ENCODE results near the gene GJD3.

The GJD3 gene

DNA sequence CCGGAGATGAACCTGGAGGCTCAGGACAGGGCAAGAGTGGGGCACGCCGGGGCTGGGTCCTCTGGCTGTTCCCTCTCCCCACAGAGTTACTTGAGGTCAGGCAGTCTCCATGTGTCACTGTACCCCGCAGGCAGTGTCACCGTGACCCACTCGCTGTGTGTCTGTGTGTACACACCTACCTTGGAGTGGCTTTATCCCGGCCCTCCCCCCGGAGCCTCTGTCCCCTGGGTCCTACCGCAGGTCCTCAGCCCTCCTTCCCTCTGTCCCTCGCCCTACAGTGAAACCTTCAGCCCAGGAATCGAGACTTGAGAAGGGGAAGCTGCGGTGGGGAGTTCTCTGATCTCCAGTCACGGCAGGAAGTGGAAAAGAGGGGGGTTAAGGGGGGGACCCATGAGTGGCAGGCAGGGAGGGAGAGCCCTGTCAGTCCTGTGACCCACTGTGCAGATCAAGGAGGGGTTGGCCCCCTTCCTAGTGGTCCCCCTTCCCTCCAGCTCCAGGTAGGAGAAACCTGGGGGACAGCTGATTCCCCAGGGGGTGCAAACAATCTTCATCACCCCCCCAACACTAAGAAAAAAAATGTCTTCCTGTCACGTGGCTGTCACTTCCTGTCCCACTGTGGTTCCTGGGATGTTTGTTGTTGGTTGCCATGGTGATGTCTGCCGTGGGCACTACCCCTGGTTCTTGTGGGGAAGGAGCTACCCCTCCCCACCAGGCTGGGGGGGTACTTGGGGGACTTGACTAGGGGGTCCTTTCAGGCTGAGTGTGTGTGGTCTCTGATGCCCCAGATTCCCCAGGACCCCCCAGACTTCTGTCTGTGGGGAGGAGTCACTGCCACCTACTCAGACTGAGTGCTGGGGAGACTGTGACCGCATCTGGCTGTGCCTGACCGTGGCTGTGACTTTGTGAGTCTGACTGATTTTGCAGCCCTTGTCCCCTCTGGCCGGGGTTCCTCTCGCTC lies 41.9 kb downstream of the GJD3 start:
- H3K4me3 Mint-ChIP-seq = peak overlapping the region; percentile 86
- H3K9me3 Mint-ChIP-seq = no peaks in the 10 kb centered on the region
- peak overlapping the region; percentile 100 for H3K27ac Mint-ChIP-seq
- H3K27me3 Mint-ChIP-seq = no peaks in the 10 kb centered on the region
- peak; percentile 40 for ATAC-seq (ENCODE audit: low read depth)
- H3K4me1 Mint-ChIP-seq = peaks cover 68% of the 10 kb centered on the region
- peak; percentile 91 to 96 for DNase-seq (ENCODE audit: low spot score in 2 of 2)
- no peaks in the 10 kb centered on the region for H3K36me3 Mint-ChIP-seq

DNA sequence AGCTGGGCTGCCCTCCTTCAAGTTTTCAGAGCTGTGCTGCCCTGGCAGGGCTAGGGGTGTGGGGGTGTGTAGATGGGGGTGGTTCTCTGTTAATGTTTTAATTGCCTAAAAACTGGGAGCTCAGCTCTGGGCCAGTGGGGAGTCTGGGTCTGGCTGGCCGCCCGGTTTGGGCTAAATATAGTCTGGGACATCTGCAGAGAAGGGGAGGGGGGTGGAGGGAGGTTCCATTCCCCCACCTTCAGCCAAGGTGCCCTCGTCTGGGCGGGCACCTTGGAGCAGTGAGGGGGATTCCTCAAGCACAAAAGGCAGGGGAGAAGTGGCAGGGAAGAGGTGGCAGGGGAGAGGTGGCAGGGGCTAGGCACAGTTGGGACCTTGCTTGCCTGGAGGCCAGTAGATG lies 42.6 kb downstream of the GJD3 start:
- Mint-ChIP-seq H3K9me3 (no peaks in the 10 kb centered on the region), H3K27ac (peak overlapping the region; percentile 100), H3K36me3 (no peaks in the 10 kb centered on the region), H3K4me3 (peak overlapping the region; percentile 86), H3K27me3 (no peaks in the 10 kb centered on the region), H3K4me1 (peaks cover 66% of the 10 kb centered on the region)
- ATAC-seq (ENCODE audit: low read depth) (no peak), DNase-seq (ENCODE audit: low spot score in 2 of 2) (no peak)

DNA sequence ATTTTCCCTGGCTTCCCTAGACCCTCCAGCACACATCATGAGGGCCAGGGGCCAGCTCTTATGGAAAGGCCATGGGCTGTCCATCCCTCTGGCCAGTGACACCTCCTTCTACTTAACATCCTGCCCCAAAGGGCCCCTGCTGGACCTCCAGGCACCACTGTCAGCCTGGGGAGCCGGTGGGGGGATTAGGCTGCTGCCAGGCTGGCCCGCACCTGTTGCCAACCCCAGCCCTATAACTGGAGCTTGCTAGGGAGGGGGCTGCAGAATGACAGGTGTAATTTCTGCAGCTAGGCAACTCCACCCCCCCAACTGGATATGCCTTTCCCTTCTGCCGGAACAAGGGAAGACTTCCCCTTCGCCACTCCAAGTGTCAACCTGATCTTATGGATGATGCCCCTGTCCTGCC lies 43.0 kb downstream of the GJD3 start:
- no peaks in the 10 kb centered on the region for H3K27me3 Mint-ChIP-seq
- H3K27ac Mint-ChIP-seq = peak overlapping the region; percentile 100
- no peak for DNase-seq (ENCODE audit: low spot score in 2 of 2)
- H3K9me3 Mint-ChIP-seq = no peaks in the 10 kb centered on the region
- no peak for ATAC-seq (ENCODE audit: low read depth)
- H3K36me3 Mint-ChIP-seq = no peaks in the 10 kb centered on the region
- H3K4me3 Mint-ChIP-seq = peak overlapping the region; percentile 86
- H3K4me1 Mint-ChIP-seq = peaks cover 64% of the 10 kb centered on the region

DNA sequence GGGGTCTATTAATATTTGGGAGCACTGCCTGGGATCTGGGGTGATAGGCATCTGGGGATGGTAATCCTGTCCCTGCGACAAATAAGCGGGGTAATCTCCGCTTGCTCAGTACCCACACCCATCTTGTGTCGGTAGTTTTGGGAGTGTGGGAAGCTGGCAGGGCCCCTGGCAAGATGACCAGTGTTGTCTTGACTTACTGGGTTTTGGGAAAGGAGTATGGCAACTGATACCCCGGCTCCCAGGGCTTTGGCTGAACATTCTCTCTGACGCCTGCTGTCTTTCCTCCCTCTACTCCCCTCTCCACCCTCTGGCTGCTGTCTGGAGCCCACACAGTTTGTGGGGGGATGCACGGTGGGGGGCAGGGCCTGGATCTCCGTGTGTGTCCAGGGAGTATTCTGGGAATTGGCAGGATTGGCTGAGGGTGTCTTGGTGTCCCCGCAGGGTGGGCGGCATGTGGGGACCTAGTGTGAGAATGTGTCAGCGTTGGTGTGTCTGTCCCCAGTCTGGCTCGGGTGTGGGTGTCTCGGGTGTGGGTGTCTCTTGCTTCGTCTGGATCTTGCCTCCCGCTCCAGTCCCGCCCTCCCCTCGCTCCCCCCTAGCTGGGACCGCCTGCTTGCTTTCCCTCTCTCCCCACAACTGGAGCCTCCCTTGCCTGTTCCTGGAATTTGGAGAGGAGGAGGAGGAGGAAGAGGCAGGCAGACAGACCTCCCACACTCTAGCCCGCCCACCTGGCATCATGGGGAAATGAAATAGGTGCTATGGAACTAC lies 43.6 kb downstream of the GJD3 start:
- H3K27ac Mint-ChIP-seq = peak overlapping the region; percentile 100
- H3K9me3 Mint-ChIP-seq = no peaks in the 10 kb centered on the region
- peaks cover 61% of the 10 kb centered on the region for H3K4me1 Mint-ChIP-seq
- no peaks in the 10 kb centered on the region for H3K27me3 Mint-ChIP-seq
- H3K4me3 Mint-ChIP-seq = peak overlapping the region; percentile 86
- ATAC-seq (ENCODE audit: low read depth) (no peak), DNase-seq (ENCODE audit: low spot score in 2 of 2) (no peak)
- H3K36me3 Mint-ChIP-seq = no peaks in the 10 kb centered on the region

DNA sequence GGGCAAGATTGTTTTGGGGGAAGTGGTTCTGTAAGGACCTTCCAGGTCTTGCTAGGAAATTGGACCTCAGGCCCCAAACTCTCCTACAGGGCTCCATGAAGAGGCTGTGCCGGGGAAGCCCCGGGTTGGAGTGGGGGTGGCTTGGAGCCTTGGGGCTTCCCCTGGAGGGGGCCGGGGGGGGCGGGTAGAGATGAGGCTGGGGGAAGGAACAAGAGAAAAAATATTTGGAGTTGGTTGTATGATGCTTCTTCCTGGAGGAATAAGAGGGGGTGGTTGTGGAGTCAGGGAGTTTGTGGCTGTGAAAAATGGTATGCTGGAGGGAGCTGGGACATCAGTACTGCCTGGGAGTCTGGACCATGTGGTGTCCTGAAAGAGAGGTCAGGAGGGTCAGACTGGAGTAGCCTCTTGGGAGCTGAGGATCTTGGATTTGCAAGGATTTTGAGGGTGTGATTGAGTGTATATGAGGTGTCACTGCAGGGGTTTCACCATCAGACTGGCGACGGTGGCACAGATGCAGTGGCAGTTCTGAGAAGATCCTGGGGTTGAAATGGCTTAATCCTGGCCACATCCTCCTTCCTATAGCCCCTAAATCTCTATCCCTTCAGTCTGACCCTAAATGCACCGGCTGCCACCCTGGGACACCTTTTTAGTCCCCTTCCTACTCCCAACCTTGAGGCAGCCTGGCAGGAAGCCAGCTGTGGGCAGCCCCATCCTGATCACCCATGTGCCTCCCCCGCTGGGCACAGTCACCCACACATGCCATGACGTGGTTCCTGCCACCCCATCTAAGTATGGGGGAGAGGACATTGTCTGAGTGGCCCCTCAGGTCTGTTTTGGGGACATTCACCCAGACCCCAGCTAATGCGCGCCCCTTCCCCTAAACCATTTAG lies 44.6 kb downstream of the GJD3 start:
- ATAC-seq (ENCODE audit: low read depth) (no peak), DNase-seq (ENCODE audit: low spot score in 2 of 2) (no peak)
- Mint-ChIP-seq H3K4me3 (peak overlapping the region; percentile 86), H3K36me3 (no peaks in the 10 kb centered on the region), H3K4me1 (peaks cover 52% of the 10 kb centered on the region), H3K27ac (peak overlapping the region; percentile 100), H3K9me3 (no peaks in the 10 kb centered on the region), H3K27me3 (no peaks in the 10 kb centered on the region)

DNA sequence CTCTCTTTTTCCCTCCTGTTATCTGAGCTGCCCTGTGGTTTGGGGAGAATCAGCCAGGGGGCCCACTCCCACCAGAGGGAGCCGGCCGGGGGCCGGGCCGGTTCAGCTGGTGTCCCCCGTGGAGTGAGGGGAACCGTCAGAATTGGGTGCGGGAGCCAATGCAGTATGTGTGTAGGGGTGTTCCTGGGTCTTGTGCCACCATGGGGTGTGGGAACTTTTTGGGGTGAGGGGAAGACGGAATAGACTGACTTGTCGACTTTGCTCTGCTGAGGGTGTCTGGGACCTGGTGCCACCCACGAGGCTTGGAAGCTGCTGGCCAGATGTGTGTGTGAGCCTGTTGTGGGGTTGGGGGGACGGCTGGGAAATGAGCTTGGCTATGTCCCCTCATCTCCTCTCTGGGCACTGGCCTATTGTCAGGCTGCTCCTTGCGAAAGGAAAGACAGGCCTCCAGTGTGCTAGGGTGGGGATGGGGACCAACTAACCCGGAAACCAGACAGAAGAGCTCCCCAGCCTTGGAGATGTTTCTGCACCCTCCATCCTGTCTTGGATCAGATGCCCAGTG lies 45.6 kb downstream of the GJD3 start:
- no peak for DNase-seq (ENCODE audit: low spot score in 2 of 2)
- peaks cover 53% of the 10 kb centered on the region for H3K4me1 Mint-ChIP-seq
- peak overlapping the region; percentile 100 for H3K27ac Mint-ChIP-seq
- H3K9me3 Mint-ChIP-seq = no peaks in the 10 kb centered on the region
- H3K4me3 Mint-ChIP-seq = peak overlapping the region; percentile 86
- no peak for ATAC-seq (ENCODE audit: low read depth)
- no peaks in the 10 kb centered on the region for H3K36me3 Mint-ChIP-seq
- no peaks in the 10 kb centered on the region for H3K27me3 Mint-ChIP-seq

DNA sequence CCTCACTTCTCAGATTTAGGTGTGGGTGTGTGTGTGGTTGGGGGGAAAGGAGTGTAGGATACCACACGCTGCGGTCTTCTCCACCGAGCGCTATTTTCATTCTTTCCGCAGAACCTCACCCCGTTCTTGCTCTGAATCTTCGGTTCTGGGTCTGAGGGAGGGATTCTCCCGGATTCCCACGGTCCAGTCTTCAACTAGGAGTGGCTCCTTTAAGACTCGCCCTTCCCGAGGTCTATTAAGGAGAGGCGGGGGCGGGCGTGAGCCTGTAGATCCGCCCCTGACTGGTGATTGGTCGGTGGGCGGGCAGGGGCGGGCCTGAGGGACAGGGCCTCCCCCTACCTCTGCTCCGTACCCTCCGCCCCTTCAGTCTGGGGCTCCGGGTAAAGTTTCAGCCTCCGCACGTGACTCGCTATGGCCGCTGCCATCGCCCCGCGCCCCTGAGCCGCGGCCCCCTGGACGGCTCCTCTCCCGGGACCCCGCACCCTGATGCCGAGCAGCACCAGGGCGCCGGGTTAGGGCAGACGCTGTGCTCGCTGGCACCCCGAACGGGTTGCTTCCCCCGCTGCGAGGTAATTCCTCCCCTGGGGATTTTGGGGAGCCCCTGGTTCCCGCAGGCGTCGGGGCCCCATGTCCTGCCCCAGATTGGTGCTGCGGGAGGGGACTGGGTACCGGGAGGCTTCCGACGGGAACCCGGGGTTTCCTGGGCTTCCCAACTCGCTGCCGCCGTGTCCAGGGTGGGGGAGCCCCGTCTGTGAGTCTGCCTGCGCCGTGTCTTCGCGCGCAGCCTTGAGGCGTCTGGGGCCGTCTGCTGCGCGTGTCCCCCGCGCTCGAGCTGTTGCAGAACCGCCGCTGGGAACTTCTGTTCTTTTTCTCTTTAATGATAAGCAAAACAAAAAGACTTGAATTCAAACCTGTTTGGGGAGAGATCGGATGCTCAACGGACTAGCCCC lies 46.4 kb downstream of the GJD3 start:
- DNase-seq (ENCODE audit: low spot score in 2 of 2) (peak; percentile 85 to 89), ATAC-seq (ENCODE audit: low read depth) (peak; percentile 62)
- Mint-ChIP-seq H3K9me3 (no peaks in the 10 kb centered on the region), H3K27ac (peak overlapping the region; percentile 100), H3K4me3 (peak overlapping the region; percentile 86), H3K4me1 (peaks cover 51% of the 10 kb centered on the region), H3K36me3 (no peaks in the 10 kb centered on the region), H3K27me3 (no peaks in the 10 kb centered on the region)

DNA sequence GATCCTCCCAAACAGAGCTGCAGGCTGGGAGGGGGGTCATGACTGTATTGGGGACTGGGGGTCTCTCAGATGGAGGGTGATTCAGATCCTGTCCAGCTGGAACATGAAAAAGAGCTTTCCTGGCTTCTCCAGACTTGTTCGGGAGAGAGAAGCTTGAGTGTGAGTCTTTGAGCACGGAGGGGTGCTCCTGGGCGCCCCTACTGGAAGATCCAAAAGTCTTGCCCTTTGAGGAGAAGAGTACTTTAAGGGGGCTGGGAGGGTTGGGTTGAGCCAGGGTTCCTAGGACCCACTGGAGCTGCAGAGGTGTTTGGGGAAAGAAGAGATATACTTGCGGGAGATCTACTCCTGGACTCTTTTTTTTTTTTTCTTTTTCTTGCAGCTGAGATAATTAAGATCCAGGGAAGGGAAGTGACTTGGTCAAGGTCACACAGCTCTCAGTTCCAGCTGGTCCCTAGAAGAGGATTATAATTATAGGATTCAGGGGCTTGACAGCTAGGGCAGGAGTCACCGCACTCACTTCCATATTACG lies 47.1 kb downstream of the GJD3 start:
- H3K4me3 Mint-ChIP-seq = peak overlapping the region; percentile 86
- H3K4me1 Mint-ChIP-seq = peaks cover 52% of the 10 kb centered on the region
- H3K27me3 Mint-ChIP-seq = no peaks in the 10 kb centered on the region
- no peaks in the 10 kb centered on the region for H3K36me3 Mint-ChIP-seq
- no peak for DNase-seq (ENCODE audit: low spot score in 2 of 2)
- ATAC-seq (ENCODE audit: low read depth) = no peak
- no peaks in the 10 kb centered on the region for H3K9me3 Mint-ChIP-seq
- peak overlapping the region; percentile 100 for H3K27ac Mint-ChIP-seq

DNA sequence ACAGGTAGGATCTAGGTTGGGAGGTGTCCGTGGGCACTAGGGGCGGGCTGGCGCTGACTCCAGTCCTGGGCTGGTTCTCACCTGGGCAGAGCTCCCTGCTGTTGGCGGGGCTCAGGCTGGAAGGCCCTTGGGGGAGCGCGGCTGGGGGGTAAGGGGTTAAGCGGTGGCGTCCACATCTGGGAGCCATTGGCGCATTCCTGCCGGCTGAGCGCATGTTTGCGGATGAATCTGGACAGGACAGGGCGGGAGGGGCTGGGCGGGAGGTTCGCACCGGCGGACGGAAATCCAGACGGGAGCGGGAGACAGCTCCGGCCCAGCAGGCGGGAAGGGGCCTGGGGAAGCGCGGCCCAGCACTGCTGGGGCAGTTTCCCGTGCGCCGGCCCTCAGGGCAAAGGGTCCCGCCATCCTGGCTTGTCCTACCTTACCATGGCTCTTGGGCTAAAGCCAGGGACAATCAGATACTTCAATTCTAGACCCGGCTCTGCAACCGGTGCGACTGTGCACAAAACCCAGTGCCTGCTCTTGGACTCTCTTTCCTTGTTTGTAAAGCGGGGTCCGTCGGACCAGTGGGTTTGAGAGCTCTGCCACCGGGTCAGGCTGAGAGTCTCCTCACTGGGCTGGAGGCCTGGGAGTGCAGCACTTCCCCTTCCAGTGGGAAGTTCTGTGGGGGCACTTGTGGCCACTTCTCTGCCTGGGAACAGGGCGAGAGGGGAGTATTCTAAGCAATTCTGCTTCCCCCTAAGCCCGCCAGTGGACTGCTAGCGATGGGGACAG lies 47.8 kb downstream of the GJD3 start:
- DNase-seq (ENCODE audit: low spot score in 2 of 2) (no peak), ATAC-seq (ENCODE audit: low read depth) (no peak)
- Mint-ChIP-seq H3K36me3 (no peaks in the 10 kb centered on the region), H3K4me3 (peak overlapping the region; percentile 86), H3K9me3 (no peaks in the 10 kb centered on the region), H3K27me3 (no peaks in the 10 kb centered on the region), H3K4me1 (peaks cover 58% of the 10 kb centered on the region), H3K27ac (no peak overlapping the region)

DNA sequence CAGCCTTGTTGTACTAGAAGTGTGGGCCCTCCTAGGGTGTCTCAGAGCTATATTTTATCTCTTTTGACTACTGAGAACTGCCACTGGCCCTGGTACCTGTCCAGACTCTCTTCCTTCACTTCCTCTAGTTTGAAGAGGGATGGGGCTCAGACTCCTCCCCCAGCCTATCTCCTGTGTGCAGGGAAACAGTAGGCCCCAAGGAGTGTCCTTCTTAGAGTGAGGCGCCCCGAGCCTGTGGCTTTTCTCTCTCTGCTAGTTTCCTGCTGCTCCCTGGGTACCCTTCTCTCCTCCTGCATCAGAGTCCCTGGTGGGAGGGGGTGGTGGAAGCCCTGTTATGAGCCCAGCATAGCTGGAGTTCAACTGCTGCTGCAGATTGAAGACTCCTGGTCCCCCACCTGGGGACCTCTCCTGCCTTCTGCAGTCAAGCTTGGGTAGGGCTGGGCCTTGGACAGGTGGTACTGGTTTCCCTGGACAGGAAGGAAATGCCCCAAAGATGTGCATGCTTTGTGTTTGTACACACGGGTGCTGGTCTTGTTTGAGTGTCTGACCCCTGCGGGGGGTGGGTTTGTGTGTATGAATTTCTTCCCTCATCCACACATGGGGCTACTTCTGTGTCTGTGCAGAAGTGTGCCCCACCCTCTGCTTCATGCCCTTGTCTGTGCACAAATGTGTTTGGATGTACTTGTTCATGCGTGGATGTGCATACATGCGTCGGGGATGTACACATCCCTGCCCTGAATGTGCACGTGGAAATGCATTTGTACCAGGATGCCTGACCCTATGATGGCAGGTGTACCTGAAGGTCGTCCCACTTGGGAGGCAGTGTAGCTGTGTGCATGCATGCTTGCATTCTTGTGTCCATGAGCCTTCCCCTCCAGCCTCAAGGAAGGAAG lies 48.6 kb downstream of the GJD3 start:
- no peak overlapping the region for H3K27ac Mint-ChIP-seq
- DNase-seq (ENCODE audit: low spot score in 2 of 2) = no peak
- H3K9me3 Mint-ChIP-seq = no peaks in the 10 kb centered on the region
- no peaks in the 10 kb centered on the region for H3K27me3 Mint-ChIP-seq
- no peak for ATAC-seq (ENCODE audit: low read depth)
- H3K4me1 Mint-ChIP-seq = peaks cover 59% of the 10 kb centered on the region
- peak overlapping the region; percentile 43 for H3K4me3 Mint-ChIP-seq
- H3K36me3 Mint-ChIP-seq = no peaks in the 10 kb centered on the region

DNA sequence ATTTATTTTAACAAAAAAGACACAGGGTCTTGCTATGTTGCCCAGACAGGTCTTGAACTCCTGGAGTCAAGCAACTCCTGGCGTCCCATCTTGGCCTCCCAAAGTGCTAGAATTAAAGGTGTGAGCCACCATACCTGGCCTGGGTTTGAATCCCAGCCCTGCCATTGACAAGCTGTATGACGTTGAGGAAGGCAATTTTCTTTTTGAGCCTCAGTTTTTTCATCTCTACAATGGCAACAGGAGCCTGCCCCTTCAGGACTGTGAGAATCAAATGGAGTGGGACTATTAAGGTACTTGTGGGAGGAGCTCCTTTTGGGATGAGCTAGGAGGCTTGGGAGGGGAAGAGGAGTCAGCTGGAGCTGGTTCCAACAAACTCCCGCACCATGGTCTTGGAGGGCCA lies 49.3 kb downstream of the GJD3 start:
- Mint-ChIP-seq H3K27me3 (no peaks in the 10 kb centered on the region), H3K4me3 (no peak overlapping the region), H3K4me1 (peaks cover 56% of the 10 kb centered on the region), H3K9me3 (no peaks in the 10 kb centered on the region), H3K36me3 (no peaks in the 10 kb centered on the region), H3K27ac (no peak overlapping the region)
- no peak for DNase-seq (ENCODE audit: low spot score in 2 of 2)
- ATAC-seq (ENCODE audit: low read depth) = no peak
